HG03139 (cell line): Measurements from ENCODE around the gene RSPO1.
"Not testable (repeated sequence)": the region's sequence is repeated elsewhere in the genome, so short reads cannot be mapped to it uniquely, and the experiment has no call there.

Experiments used
- ATAC-seq: cut with Tn5 transposase; IDR thresholded peaks from one replicate; pipeline ENCODE4 v1.9.1; 2021; ENCODE audit not compliant: unreplicated experiment

The RSPO1 gene, protein sequence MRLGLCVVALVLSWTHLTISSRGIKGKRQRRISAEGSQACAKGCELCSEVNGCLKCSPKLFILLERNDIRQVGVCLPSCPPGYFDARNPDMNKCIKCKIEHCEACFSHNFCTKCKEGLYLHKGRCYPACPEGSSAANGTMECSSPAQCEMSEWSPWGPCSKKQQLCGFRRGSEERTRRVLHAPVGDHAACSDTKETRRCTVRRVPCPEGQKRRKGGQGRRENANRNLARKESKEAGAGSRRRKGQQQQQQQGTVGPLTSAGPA

DNA sequence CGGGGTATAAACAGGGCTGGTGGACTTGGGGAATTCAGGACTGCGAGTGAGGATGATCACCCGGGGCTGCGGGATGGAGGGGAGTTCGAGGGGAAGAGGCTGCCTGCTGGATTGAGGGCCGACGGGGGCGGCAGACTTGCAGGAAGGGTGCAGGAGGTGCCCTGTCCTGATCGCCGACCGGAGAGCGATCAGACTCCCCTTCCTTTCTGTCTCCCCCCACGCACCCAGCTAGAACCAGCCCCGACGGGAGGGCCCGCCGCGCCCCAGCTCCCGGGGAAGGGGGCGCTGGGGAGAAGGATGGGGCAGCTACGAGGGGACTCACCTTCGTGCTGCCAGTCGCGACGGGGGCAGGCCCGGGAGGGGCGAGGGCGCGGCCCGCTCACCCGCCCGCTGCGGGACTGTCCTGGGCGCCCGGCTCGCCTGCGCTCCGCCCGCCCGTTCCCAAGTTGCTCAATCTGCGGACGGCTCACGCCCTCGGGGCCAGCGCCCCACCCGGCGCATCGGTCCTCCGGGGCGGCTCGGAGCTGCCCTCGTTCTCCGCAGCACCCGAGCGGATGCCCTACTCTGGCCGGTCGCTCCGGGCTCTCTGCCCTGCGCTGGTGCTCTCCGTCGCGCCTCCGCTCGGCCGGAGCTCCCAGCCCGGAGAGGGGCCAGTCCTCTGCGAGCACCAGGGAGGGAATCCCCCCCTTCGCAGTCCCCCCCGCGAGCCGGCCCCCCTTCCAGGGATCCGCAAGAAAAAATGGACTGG lies at the start of gene RSPO1:
Gene RSPO1 (minus strand): TSS at position 649 of the 748 bp plus-strand sequence. CDS start 5,231 bp downstream, outside the sequence.
- ATAC-seq = no peak

DNA sequence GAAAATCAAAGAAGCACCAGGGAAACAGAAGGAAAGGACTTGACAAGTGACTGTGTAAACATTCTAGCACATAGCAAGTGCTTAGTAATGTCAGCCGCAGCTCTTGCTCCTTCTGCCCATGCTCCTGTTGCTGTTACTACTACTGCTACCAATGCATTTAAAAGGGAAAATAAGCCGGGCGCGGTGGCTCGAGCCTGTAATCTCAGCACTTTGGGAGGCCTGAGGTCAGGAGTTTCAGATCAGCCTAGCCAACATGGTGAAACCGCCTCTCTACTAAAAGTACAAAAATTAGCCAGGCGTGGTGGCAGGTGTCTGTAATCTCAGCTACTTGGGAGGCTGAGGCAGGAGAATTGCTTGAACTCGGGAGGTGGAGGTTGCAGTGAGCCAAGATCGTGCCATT lies 49.5 kb upstream of the RSPO1 start:
- ATAC-seq = not testable (repeated sequence)

DNA sequence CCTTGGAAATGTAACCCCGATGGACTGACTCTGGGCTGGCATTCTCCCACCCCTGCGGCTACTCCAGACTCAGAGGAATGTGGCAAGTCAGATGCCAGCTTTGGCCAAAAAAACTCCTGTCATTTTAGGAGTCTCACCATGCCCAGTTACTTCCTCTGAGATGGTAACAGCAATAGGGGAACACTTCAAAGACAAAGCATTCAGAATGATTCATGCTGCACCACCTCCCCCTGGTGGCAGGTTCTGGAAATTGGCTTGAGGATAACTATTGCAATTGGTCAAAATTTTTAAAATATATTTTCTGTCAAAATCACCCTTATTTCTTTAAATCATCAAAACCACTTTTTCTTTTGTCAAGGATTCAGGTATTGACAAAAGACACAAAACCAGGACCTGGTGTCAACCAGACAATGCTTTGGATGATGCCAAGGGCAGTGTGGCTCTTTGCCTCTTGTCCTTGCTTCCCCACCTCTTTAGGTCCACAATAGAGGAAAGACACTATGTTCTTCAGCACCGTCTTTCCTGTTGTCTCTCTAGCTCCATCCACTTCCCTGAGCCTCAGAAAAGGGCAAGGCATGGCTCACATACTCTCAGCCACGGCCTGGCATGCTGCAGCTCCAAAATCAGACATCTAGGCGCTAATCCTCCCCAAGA lies 47.8 kb upstream of the RSPO1 start:
- ATAC-seq = no peak

DNA sequence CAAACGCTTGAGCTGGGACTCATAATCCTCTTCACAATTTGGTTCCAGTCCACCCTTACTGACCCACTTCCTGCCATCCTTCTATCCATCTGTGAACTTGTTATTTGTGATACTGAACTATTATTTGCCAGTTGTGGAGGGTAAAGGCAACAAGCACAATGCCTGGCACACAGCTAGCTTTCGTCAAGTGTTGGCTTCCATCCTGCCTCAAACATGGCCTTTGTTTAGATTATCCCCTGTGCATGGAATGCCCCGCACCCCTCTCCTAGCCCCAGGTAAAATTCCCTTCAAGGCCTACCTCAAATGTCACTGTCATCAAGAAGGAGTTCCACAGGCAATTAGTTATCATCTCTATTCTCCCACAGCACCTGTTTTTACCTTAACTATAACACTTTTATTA lies 46.2 kb upstream of the RSPO1 start:
- ATAC-seq = no peak

DNA sequence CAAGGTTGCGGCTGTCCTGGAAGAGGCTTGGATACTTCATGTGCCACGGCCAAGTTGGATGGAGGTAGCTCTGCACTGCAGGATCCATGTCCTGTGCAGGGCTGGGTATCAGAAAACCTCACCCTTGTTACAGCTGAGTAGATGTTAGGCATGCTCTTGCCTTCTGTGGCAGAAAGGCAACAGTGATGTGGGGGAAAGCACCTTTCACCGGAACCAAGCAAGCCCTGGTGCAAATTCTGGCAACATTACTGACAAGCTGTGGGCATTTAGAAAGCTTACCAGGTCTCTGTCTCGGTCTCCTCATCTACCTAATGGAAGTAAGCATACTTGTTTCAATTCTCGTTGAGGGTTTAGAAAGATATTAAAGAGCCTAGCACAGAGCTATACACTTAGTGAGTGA lies 43.1 kb upstream of the RSPO1 start:
- no peak for ATAC-seq

DNA sequence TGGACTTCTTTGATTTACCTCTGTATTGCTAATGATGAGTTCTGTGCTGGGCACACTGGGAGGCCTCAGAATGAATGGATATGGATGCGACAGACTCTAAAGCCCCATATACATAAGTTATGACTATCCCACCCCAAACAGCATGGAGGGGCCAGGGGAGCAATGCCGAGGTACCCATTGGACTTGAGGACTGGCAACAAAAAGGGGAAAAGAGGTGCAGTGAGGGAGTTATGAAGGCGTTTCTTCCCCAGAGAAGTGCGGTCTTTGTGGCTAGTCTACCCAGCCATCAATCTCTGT lies 42.4 kb upstream of the RSPO1 start:
- no peak for ATAC-seq

DNA sequence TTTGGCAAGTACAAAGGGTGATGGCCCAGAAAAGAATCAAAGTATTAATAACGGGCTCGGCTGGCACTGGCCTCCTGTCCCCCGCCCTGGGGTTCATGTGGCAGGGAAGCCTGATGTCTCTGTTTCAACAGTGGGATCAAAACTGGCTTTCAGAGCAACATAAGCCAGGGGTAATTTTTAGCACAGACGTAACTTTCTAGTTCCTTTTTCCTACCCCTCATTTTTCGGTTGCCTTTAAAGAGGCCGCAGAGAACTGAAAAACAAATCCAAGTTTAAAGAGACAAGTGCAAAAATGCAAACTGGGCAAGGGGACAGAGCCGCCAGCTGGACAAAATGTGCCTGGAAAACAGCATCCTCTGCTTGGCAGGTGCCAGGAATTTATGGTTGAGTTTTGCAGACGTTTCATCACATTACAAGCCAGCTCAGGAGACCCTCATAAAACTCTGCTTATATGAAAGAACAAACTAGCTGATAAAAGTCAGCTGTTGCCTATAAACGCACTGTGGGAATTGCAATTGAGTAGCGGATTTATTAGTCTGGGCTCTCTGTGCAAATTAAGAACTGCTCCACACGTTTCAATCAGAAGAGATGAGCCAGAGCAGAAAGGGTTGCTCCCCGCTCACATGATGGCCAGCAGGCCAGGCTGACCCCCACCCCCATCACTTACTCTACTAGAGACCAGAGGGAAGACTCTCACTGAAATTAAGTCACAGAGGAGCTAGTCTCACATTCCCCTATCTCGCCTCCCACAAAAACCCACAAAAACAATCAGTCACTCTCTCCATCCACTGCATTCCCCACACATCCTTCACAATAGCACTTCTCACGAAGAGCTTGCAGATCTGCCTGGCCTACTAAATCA lies 41.8 kb upstream of the RSPO1 start:
- no peak for ATAC-seq

DNA sequence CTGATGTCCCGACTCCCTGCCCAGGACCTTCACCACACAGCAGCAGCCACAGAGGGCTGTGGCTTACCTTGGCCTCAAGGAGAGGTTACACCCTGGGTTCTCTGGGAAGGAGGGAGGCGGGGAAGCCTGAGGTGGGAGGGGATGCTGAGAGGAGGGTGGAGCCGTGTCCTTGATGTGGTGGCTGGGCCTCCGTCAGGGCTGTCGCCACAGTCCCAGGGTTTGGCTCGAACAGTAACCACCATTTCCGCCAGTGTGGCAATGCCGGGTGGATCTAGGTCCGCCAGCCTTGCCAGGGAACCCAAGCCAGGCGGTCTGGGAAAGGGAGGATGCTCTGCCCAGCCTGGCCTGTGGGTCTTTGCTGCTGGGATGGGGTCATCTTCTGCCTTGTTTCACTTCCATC lies 39.2 kb upstream of the RSPO1 start:
- no peak for ATAC-seq

DNA sequence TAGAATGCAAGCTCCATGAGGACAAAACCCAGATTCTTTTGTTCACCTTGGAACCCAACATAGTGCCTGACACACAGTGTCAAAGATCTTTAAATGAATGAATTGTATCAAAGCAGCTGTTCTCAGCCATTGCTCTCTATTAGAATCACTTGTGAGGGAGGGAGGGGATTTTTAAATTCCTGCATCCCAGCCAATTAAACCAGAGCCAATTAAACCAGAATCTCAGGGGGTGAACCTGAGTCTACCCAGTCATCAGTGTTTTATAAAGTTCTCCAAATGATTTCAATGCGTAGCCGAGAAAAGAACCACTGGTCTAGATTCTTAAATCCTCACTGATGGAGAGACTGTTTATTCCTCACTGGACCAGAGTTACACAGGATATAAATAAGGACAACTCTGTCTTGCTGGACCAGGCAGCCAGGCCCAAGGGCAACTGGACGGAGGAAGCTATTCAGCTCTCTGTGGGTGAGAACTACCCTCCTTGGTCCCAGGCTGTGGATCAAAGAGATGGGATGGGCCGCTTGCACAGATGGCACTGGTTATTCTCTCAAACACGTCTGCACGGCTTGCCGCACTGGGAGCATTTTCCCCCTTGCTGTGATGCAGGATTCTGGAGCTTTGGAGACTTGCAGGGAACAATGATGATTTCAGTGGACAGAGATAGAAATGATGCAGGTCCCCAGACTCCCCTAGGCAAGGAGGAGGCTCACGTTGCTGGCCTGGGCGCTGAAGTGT lies 37.6 kb upstream of the RSPO1 start:
- ATAC-seq = no peak

DNA sequence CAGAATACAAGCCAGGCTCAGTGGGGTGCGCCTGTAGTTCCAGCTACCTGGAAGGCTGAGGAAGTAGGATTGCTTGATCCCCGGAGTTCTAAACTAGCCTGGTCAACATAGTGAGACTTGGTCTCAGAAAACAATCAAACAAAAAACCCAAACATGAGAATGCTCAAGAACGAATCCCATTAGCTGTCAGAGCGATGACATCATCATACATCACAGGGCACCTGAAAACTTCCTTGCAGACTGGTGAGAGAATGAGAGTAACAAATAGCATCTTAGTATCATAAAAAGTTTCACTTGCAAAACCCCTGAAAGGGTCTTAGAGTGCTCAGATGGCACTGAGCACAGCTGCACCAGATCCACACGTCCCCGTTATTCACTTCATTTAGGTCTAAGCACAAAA lies 36.6 kb upstream of the RSPO1 start:
- ATAC-seq = no peak

DNA sequence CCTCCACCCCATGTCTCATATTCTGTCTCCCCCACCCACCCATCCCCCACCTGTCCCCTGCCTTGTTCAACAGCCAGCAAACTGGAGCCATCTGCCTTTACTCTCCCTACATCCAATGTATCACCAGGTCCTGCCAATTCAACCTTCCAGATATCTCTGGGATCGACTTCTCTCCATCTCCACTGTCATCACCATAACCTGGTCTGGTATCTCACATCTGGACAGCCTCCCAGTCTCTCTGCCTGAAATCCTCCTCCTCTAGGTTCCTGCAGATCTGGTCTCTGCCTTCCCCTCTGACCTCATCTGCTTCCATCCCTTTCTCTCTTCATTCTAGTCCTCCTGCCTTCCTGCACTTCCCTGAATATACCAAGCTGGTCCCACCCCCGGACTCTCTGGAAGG lies 35.4 kb upstream of the RSPO1 start:
- no peak for ATAC-seq

DNA sequence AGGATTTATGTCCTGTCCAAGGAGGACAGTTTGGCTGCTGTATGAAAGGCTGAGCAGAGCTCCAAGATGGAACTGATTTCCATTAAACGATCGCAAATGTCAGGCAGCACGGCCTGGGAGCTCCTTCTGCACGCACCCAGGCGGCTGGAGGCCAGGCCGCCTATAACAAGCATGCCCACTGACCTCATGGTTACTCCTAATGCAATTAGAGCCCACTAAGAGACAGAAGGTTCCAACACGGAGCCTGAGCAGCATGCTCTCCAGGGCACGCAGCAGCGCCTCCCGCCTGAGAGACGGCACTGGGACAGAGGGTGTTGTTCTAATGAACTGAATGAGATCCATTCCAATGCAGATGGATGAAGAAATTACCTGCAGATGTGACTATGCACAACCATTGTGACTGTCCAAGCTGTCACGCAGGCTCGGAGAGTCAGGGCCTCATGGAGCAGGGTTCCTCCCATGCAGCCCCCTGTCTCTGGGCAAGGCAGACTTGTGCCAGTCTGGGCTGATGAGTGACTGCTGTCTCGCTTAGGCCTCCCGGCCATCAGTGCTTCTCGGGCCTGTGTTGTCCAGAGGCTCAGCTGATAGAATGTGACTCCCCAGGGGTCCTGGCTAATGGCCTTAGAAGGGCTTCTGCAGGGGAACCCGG lies 32.5 kb upstream of the RSPO1 start:
- no peak for ATAC-seq

DNA sequence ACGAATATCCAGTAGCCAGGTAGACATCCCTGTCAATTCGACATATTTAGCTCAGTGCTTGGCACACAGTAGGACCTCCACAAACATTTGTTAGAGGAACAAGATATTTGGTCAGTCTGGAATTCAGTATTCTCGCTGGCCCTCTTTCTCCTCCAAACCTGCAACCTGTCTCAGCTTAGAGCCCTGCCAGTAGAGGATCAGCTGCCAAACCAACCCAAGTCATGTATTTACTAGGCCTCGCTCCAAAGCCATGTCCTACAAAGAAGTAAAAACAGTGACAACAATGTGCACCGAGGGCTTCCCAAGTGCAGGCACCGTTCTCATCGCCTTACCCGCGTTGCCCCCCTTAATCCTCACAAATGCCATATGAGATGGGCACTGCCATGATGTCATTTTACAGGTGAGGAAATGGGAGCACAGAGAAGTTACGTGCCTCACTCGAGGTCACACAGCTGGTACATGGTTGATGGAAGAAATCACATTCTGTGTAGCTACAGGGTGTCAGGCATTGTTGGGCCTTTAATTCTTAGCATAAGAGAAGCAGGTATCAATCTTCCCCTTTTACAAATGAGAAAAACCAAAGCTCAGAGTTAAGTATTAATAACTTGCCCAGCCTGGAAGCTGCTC lies 31.7 kb upstream of the RSPO1 start:
- no peak for ATAC-seq

DNA sequence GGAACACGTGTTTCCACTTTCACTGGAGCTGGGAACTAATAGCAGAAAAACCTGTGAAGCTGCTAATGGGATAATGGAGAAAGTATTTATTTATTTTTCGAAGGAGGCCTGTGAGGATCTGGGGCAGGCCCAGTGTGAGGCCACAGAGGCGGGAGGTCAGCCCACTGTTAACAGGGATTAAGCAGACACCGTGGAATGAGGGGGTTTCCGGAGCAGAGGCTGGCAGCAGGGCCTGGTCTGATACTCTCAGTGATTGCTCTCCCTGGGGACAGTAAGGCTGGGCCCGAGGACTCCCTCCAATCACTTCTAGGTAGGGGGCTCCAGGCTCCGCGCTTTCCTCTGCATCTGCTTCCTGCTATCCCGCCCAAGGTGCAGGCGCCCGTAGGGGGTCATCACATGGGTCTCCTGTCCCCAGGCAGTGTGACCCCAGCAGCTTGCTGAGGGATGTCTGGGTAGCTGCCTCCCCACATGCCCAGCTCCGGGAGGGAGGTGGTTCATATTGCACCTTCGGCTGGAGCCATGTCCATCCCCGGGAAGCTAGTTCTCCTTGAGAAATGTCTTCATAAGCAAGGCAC lies 28.8 kb upstream of the RSPO1 start:
- no peak for ATAC-seq

DNA sequence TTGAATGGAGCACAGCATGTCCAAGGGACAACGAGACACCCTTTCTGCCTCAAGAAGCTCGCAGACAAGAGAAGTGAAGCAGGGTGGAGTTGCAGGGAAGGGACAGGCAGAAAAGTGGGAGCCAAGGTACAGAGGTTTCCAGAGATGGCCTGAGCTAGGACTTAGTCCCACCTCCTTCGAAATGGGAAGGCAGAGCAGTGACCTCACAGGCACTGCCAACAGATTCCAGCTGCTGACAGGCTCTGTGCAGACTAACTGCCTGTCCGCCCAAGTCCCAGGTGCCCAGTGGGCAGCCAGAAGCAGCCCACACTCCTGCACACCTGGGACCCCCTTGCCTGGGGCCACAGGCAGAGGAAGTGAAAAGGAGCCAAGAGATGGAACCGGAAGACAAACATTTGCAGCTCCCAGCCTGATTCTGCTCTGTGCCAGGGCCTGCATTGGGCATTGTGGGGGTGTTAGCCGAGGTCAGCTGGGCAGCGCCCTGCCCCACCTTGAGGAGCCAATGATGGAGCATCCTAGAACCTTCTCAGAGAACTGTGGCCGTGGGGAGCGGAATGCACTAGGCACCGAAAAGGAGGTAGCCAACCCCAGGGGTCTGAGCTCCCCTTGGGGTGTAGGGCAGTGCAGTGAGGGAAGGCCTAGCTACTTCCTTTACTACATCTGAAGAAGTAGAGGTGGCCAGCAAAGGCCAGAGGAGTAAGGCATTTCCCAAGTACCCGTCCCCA lies 27.5 kb upstream of the RSPO1 start:
- no peak for ATAC-seq

DNA sequence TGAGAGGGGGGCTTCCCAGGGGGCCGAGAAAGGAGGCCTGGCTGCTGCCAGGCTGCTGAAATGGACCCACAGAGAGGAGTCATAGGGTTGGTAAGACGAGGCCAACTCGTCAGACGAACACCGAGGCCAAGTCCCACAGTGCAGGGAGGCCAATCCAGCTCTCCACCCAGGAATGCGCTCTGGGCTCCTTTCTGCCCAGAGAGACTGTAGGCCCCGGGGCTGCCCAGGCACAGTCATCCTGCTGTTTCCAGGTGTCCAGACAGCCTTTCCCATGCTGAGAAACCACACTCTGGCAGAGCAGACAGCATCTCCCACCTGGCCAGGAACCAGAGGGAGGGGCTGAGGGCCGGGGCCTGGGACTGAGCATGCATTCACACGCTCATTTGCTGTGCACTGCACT lies 26.7 kb upstream of the RSPO1 start:
- no peak for ATAC-seq

DNA sequence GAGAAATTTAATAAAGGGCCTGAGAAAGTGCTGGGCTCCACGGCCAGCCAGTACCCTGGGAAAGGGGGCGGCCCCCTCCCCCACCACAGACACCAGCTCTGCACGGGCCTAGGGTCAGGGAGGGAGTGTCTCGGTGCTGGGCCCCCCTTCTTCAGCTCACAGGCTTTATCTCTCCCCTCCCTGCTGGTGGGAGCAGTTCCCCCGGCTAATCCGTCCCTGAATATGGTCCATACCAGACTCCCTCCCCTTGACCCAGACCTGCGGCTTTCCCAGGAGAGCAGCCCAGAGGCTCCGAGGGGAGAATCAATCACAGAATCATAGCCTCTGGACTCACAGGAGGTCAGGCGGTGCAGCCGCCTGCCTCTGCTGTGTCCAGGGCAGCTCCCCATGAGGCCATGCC lies 26.0 kb upstream of the RSPO1 start:
- no peak for ATAC-seq

DNA sequence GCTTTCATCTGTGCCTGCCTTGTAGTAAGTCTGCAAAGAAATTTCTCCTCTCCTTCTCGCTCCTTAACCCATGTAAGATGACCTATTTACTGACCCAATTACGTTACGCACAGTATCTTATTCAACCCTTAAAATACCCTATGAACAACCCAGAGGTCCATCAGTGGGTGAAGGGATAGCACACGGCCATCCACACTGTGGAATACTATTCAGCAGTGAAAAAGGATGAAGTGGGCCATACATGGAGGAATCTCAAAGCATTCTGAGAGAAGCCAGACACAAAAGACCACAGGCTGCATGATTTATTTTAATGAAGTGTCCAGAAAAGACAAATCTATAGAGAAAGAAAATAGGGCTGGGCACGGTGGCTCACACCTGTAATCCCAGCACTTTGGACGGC lies 23.8 kb upstream of the RSPO1 start:
- ATAC-seq = no peak
